ENCODE measurements around the gene GPR26.

Gene GPR26

GRCh38 chr10:123648595-123648994 is 17.6 kb upstream of the GPR26 start:
- no peak for DNase-seq

- DNase-seq: no peak
These were observed 16.5 kb upstream of the GPR26 start for GRCh38 chr10:123649676-123650075.

DNA sequence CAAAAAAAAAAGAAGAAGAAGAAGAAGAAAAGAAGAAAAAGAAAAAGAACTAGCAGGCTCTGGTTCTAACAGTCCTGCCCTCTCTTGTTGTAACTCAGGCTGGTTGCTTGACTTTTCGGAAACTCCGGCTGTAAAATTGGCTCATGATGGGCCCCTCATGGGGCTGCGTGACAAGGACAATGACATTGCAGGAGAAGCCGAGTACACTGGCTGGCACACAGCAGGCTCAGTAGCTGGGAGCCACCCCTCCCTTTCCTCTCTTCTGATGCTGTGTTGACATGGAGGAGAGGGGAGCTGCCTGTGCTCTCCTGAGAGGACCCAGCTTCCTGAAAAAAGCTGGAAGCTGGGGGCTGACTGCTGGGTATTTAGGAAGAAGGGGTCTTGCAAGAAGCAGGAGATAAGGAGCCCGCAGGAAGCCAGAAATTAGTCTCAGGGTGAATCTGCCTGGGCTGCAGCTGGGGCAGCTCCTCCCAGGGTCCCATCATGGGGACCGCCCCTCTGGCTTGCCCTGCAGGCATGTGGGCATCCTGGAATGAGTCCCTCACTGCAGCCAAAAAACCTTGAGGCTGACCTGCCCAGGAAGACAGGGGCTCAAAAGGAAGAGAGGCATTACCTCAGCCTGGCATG is 14.6 kb upstream of the GPR26 start:
- DNase-seq: no peak

DNA sequence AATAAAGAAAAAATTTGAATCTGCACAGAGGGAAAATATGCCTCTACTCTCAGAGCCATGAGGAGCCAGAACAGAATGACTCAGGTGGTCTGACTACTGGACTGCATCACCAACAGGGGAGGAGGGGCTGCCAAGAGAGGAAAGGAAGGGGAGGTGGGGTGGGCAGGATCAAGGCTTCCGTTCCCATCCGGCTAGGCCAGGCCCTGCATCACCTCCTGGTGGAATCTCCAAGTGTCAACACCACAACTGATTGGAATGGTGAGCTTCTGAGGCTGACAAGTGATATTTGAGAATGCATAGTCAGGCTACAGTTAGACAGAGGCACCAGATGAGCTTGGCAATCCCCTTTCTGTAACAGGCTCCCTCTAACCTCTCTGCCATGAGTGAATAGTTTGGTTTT is 10.4 kb upstream of the GPR26 start:
- DNase-seq: no peak

DNA sequence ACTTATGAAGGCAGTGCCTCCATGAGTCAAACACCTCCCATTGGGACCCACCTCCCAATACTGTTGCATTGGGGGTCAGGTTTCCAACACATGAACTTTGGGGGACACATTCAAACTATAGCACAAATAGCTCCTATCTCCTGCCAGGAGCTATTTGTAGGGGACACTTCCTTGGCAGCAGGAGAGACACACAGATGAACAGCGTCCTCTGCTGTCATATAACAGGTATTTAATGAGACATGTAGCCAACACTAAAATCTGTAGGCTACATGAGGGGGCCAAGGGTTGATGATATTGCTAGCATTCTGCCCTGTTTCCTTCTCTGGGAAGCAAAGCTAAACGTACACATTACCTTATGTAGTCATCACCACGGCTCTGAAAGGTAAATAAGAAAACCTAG is 2.6 kb upstream of the GPR26 start:
- DNase-seq: no peak

DNA sequence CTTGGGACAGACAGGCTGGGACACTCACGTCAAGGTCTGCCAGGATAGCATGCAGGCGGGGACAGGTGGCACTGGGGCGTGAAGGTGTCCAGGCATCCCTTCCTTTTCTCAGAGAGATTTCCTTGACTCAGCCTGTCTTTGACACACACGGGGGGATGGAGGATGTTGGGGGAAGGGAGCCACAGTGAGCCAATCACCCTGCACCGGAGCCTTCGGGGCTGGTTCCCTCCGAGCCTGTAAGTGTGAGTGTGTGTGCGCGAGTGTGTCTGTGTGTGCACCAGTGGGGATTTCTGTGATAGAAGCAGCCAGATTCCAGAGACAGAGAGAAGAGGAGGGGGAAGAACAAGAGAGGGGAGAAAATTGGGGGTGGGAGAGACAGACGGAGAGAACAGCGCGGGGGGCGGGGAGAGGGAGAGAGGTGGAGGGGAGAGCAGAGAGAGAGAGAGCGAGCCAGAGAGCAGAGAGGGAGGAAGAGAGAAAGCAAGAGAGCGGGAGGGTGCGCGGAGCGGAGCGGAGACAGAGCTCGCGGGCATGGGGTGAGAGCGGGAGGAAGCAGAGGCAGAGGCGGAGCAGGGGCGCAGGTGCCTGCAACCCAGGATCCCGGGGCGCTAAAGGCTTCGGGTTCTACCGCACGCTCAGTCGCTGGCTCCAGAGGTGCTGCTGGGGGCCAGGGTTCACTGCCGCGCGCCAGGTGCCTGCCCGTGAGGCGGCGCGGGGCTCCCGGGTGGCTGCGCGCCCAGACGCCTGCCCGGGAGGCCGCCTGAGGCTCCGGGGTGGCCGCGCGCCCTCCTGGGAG is 466 bp upstream of the GPR26 start:
- DNase-seq: no peak

GRCh38 chr10:123669886-123670285 is 3.7 kb downstream of the GPR26 start:
- DNase-seq: no peak

GRCh38 chr10:123673198-123673597 is 7.0 kb downstream of the GPR26 start:
- no peak for DNase-seq

- DNase-seq: no peak
These were observed 8.6 kb downstream of the GPR26 start for GRCh38 chr10:123674741-123675140.

- DNase-seq: no peak
These were observed 9.7 kb downstream of the GPR26 start for GRCh38 chr10:123675811-123676210.

- no peak for DNase-seq
These were observed 11.4 kb downstream of the GPR26 start for GRCh38 chr10:123677556-123677955.

GRCh38 chr10:123678376-123678775 is 12.2 kb downstream of the GPR26 start:
- no peak for DNase-seq

GRCh38 chr10:123681285-123681684 is 15.1 kb downstream of the GPR26 start:
- DNase-seq: no peak

DNA sequence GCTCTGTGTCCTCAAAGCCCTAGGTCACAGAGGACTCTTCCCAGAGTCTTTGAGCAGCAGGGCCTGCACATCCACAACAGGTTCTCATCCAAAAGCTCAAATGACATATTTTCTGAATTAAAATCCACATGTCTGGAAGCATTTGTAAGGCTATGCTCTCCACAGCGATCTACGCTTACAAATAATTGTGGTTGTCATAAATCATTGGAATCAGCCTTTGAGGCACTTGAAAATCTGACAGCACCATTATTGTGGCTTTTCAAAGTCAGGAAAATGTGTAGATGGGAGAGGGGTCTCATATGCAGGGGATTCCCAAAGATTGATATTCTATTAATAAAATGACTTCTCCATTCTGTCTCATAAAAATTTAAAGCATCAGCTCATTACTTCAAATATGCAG is 16.3 kb downstream of the GPR26 start:
- no peak for DNase-seq

- no peak for DNase-seq
These were observed 17.3 kb downstream of the GPR26 start for GRCh38 chr10:123683459-123683858.

DNA sequence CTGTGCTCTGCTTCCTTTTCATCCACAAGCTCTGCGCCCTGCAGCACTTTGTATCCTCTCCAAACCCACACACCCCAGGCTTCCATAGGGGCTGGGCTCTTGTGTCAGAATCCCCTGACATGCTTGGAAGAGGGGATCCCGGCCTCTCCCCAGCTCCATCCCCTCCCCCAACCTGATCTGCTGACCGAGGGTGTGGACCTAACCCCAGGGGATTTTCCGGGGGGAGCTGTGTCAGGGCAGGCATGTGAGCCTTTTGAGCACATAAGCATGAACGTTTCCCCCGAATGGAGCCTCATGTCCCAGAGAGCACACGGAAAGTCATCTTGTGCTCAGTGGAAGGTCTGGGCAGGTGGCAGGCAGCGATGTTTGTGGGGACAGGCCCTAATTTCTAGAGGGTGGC is 17.7 kb downstream of the GPR26 start:
- DNase-seq: no peak

GRCh38 chr10:123685260-123685659 is 19.1 kb downstream of the GPR26 start:
- DNase-seq: no peak

DNA sequence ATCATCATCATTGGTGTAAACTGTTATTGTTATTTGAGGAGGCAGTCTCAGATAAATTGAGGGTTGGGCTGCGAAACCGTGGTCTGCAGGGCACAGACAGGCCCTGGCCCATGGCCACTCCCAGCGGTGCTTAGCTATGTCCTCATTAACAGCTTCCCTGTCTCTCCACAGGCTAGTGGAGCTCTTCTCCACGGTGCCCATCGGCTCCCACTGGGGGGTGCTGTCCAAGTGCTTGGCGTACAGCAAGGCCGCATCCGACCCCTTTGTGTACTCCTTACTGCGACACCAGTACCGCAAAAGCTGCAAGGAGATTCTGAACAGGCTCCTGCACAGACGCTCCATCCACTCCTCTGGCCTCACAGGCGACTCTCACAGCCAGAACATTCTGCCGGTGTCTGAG is 21.6 kb downstream of the GPR26 start:
- no peak for DNase-seq

DNA sequence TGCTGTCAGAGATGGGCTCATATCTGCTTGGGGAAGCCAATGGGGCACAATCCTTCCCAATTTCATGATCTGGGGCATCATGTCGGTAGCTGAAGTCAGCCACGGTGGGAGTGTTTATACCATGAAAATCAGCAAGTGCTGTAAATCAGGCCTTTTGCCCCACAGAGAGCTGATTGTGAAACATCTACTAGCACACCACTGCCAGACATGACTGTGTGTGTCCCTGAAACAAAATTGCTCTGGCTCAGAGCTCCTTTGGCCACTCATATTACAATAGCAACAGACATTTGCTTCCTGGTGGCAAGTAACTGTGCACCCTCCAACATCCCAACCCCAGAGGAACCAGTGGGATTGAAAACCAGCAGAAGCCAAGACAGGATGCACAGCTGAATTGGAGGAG is 23.7 kb downstream of the GPR26 start:
- no peak for DNase-seq

DNA sequence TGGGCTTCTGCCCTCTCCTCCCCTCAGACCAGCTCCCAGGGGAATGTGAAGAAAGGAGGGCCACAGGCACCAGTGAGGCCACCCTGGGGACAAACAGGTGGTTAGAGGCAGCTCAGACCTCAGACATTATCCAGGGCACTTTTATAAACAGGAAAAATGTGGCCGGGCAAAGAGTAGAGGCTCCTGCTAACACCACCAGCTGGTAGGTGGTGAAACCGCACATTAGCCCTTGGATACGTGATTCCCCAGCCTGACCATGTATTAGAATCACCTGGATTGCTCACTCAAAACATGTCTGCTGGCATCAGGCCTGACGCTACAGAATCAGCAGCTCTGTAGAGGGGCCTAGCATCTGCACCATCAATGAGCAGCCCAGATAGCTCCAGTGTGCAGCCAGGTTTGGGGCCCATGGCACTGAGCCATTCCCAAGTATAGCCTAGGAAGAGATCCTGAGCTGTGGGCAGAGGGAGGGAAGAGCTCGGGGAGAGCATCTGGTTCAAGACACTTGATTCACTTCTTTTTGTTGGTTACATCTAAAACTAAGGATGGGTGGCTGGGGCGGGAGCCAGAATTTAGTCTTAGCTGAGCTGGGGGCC is 37.1 kb downstream of the GPR26 start:
- no peak for DNase-seq

DNA sequence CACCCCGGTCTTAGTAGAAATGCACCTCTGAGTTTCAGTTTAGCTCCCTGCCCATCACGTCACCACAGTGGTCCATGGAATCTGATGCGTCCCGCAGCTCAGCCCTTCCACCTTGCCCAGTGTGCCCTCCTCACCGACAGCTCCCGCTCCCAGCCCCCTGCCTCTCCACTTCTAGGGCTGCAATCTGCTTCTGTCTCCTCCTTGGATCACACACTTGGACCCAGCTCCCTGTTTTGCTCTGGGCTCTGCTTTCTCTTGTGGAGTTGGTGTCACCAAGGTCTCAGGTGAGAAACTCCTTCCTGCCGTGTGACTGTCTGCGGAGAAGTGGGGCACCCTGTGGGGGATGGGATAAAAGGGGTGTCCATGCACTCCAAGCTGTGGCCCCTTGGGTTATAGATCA is 37.9 kb downstream of the GPR26 start:
- no peak for DNase-seq

GRCh38 chr10:123704812-123705211 is 38.7 kb downstream of the GPR26 start:
- no peak for DNase-seq

DNA sequence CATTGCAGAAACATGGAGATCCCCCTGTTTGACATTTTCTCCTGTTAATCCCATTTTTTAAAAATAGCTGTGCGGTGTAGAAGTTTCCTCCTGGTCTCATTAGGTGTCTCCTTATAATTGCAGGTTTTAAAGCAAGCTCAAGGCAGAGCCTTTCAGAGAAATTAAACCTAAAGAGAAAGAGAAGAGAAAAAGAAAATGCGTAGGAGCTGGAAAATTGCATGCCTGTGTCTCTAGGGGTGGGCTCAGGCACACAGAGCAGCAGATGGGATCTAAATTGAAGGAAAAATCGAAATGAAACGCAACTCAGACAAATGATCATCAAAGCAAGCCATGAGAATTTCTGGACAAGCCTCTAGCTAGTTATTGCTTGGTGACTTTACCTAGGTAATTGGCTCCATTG is 40.1 kb downstream of the GPR26 start:
- no peak for DNase-seq

GRCh38 chr10:123715546-123715945 is 49.4 kb downstream of the GPR26 start:
- DNase-seq: no peak
